ENCODE measurements around the gene DPYD.

Gene DPYD

GRCh38 chr1:97123717-97124431 is 797.0 kb downstream of the DPYD start:
- DNase-seq = no peak

GRCh38 chr1:97120806-97121205 is 800.0 kb downstream of the DPYD start:
- DNase-seq = no peak

- DNase-seq = no peak
These were observed 801.3 kb downstream of the DPYD start for GRCh38 chr1:97119260-97120158.

- no peak for DNase-seq
These were observed 806.0 kb downstream of the DPYD start for GRCh38 chr1:97114842-97115241.

- DNase-seq = no peak
These were observed 808.4 kb downstream of the DPYD start for GRCh38 chr1:97112442-97112841.

- no peak for DNase-seq
These were observed 812.7 kb downstream of the DPYD start for GRCh38 chr1:97108179-97108578.

- no peak for DNase-seq
These were observed 815.3 kb downstream of the DPYD start for GRCh38 chr1:97105531-97105930.

GRCh38 chr1:97101509-97101908 is 819.3 kb downstream of the DPYD start:
- no peak for DNase-seq

- no peak for DNase-seq
These were observed 823.4 kb downstream of the DPYD start for GRCh38 chr1:97097404-97097925.

GRCh38 chr1:97095764-97096163 is 825.1 kb downstream of the DPYD start:
- DNase-seq = no peak

- no peak for DNase-seq
These were observed 826.4 kb downstream of the DPYD start for GRCh38 chr1:97094247-97094972.

GRCh38 chr1:97093741-97094140 is 827.1 kb downstream of the DPYD start:
- no peak for DNase-seq

- no peak for DNase-seq
These were observed 828.0 kb downstream of the DPYD start for GRCh38 chr1:97092824-97093223.

- DNase-seq = no peak
These were observed 829.2 kb downstream of the DPYD start for GRCh38 chr1:97091679-97092078.

GRCh38 chr1:97091263-97091662 is 829.6 kb downstream of the DPYD start:
- no peak for DNase-seq

GRCh38 chr1:97090725-97091124 is 830.1 kb downstream of the DPYD start:
- DNase-seq = no peak

- no peak for DNase-seq
These were observed 831.7 kb downstream of the DPYD start for GRCh38 chr1:97089173-97089572.

- DNase-seq = no peak
These were observed 832.4 kb downstream of the DPYD start for GRCh38 chr1:97088391-97088790.

- no peak for DNase-seq
These were observed 836.3 kb downstream of the DPYD start for GRCh38 chr1:97084546-97084945.

GRCh38 chr1:97082160-97082848 is 838.5 kb downstream of the DPYD start:
- no peak for DNase-seq

- DNase-seq = no peak
These were observed 842.0 kb downstream of the DPYD start for GRCh38 chr1:97078872-97079271.

- no peak for DNase-seq
These were observed 843.6 kb downstream of the DPYD start for GRCh38 chr1:97077221-97077620.

GRCh38 chr1:97074771-97075170 is 846.1 kb downstream of the DPYD start:
- no peak for DNase-seq
